ENCODE results near the gene GAPDHS.

GAPDHS gene

GRCh38 chr19:35560677-35561076 lies 27.4 kb downstream of the GAPDHS start:
- H3K4me3 Mint-ChIP-seq = no peak overlapping the region
- no peak overlapping the region for H3K27ac Mint-ChIP-seq
- peaks cover 5% of the 10 kb centered on the region for H3K4me1 Mint-ChIP-seq
- TF ChIP-seq, protein P1, sequence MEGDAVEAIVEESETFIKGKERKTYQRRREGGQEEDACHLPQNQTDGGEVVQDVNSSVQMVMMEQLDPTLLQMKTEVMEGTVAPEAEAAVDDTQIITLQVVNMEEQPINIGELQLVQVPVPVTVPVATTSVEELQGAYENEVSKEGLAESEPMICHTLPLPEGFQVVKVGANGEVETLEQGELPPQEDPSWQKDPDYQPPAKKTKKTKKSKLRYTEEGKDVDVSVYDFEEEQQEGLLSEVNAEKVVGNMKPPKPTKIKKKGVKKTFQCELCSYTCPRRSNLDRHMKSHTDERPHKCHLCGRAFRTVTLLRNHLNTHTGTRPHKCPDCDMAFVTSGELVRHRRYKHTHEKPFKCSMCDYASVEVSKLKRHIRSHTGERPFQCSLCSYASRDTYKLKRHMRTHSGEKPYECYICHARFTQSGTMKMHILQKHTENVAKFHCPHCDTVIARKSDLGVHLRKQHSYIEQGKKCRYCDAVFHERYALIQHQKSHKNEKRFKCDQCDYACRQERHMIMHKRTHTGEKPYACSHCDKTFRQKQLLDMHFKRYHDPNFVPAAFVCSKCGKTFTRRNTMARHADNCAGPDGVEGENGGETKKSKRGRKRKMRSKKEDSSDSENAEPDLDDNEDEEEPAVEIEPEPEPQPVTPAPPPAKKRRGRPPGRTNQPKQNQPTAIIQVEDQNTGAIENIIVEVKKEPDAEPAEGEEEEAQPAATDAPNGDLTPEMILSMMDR (IDR thresholded peaks at IDR 0.05; ENCODE audit: unreplicated experiment in 3 of 3) = no peak
- no peaks in the 10 kb centered on the region for H3K9me3 Mint-ChIP-seq
- H3K36me3 Mint-ChIP-seq (ENCODE audit: low read depth) = no peaks in the 10 kb centered on the region
- H3K27me3 Mint-ChIP-seq (ENCODE audit: low read depth) = peaks cover 76% of the 10 kb centered on the region

GRCh38 chr19:35561436-35561835 lies 28.2 kb downstream of the GAPDHS start:
- Mint-ChIP-seq H3K9me3 (no peaks in the 10 kb centered on the region), H3K4me3 (no peak overlapping the region), H3K36me3 (ENCODE audit: low read depth) (no peaks in the 10 kb centered on the region), H3K4me1 (peaks cover 5% of the 10 kb centered on the region), H3K27ac (no peak overlapping the region), H3K27me3 (ENCODE audit: low read depth) (peaks cover 69% of the 10 kb centered on the region)
- TF ChIP-seq, protein P1 (IDR thresholded peaks at IDR 0.05; ENCODE audit: unreplicated experiment in 3 of 3) = no peak

GRCh38 chr19:35562336-35562735 lies 29.1 kb downstream of the GAPDHS start:
- TF ChIP-seq, protein P1 (IDR thresholded peaks at IDR 0.05; ENCODE audit: unreplicated experiment in 3 of 3) = no peak
- Mint-ChIP-seq H3K4me1 (peaks cover 1% of the 10 kb centered on the region), H3K9me3 (no peaks in the 10 kb centered on the region), H3K36me3 (ENCODE audit: low read depth) (no peaks in the 10 kb centered on the region), H3K27me3 (ENCODE audit: low read depth) (peaks cover 62% of the 10 kb centered on the region), H3K27ac (no peak overlapping the region), H3K4me3 (no peak overlapping the region)

GRCh38 chr19:35562776-35563175 lies 29.5 kb downstream of the GAPDHS start:
- no peaks in the 10 kb centered on the region for H3K36me3 Mint-ChIP-seq (ENCODE audit: low read depth)
- TF ChIP-seq, protein P1 (IDR thresholded peaks at IDR 0.05; ENCODE audit: unreplicated experiment in 3 of 3) = no peak
- H3K27me3 Mint-ChIP-seq (ENCODE audit: low read depth) = peaks cover 58% of the 10 kb centered on the region
- no peak overlapping the region for H3K4me3 Mint-ChIP-seq
- H3K4me1 Mint-ChIP-seq = no peaks in the 10 kb centered on the region
- no peaks in the 10 kb centered on the region for H3K9me3 Mint-ChIP-seq
- H3K27ac Mint-ChIP-seq = no peak overlapping the region

DNA sequence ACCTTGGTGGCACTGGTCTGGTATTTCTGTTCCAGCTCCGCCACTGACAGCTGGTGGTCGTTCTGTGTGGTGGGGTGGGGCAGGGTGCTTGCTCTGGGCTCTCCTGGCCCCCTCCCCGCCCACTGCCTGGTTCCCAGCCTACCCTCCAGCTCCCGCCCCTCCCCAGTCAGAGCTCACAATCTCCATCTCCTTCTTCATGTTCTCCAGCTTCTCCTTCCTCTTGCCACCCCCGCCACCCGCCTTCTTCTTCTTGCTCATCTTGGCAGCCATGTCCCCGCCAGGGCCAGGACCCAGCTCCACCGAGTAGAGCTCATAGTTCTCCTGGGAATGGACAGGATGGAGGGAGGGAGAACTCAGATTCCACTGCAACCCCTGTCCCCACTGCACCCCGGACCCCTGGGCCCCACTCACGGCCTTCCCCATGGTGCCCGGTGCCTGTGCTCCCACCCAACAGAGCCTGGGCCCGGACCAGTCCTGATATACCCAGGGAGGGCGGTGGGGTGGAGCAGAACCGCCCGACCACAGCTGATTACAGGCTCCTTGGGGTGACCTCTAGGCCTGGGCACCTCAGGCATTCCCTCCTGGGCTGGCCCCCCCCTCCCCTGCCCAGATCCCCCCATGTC lies 30.1 kb downstream of the GAPDHS start, which contains the start of gene ATP4A:
TSS of gene ATP4A (minus strand) at position 452 of the 623 bp plus-strand sequence. CDS start at position 423, 29 bp downstream.
- no peaks in the 10 kb centered on the region for H3K9me3 Mint-ChIP-seq
- H3K4me3 Mint-ChIP-seq = no peak within 1 kb of the TSS
- TF ChIP-seq, protein P1 (IDR thresholded peaks at IDR 0.05; ENCODE audit: unreplicated experiment in 3 of 3) = no peak
- no peak within 1 kb of the TSS for H3K27ac Mint-ChIP-seq
- H3K4me1 Mint-ChIP-seq = no peaks in the 10 kb centered on the region
- H3K36me3 Mint-ChIP-seq (ENCODE audit: low read depth) = no peaks in the 10 kb centered on the region
- peaks cover 54% of the 10 kb centered on the region for H3K27me3 Mint-ChIP-seq (ENCODE audit: low read depth)
